ENCODE data around the gene METTL2A.
A peak's percentile ranks its signal among the peaks of the same experiment; 100 is the strongest.
"Not testable (repeated sequence)": the region's sequence is repeated elsewhere in the genome, so short reads cannot be mapped to it uniquely, and the experiment has no call there.

METTL2A gene

GRCh38 chr17:62470666-62471379 lies 47.1 kb downstream of the METTL2A start:
- H3K36me3 ChIP-seq (ENCODE audit: control insufficient read depth in 4 of 4, insufficient read depth in 4 of 4, low read length in 3 of 4); H3K9me3 ChIP-seq (ENCODE audit: control extremely low read depth in 1 of 5, control insufficient read depth in 4 of 5, insufficient read depth in 2 of 5, low read depth in 1 of 5, low read length in 4 of 5); POLR2A ChIA-PET; H3K27me3 ChIP-seq (replicated peaks in 2 of 5; ENCODE audit: control insufficient read depth in 4 of 5, insufficient read depth in 5 of 5, low read length in 4 of 5); H3K4me3 ChIP-seq (ENCODE audit: control insufficient read depth in 1 of 7, extremely low read depth in 1 of 7, insufficient read depth in 4 of 7, low read depth in 2 of 7, low read length in 6 of 7); CTCF ChIA-PET; H3K27ac ChIP-seq (ENCODE audit: insufficient read depth in 1 of 2, low read depth in 1 of 2, low read length in 2 of 2, poor library complexity in 1 of 2, severe bottlenecking in 2 of 2); H3K4me1 ChIP-seq (ENCODE audit: control extremely low read depth in 1 of 4, control insufficient read depth in 4 of 4, insufficient read depth in 4 of 4, low read length in 3 of 4): not testable (repeated sequence)
- DNase-seq, result peak; percentile 56 to 93 (median 91)
- 60% methylated on average over 3 of the region's 8 CpGs for WGBS (ENCODE audit: insufficient coverage)

- H3K4me3 ChIP-seq (ENCODE audit: control insufficient read depth in 1 of 7, extremely low read depth in 1 of 7, insufficient read depth in 4 of 7, low read depth in 2 of 7, low read length in 6 of 7); CTCF ChIA-PET; H3K27me3 ChIP-seq (replicated peaks in 2 of 5; ENCODE audit: control insufficient read depth in 4 of 5, insufficient read depth in 5 of 5, low read length in 4 of 5); H3K4me1 ChIP-seq (ENCODE audit: control extremely low read depth in 1 of 4, control insufficient read depth in 4 of 4, insufficient read depth in 4 of 4, low read length in 3 of 4); DNase-seq; H3K27ac ChIP-seq (ENCODE audit: insufficient read depth in 1 of 2, low read depth in 1 of 2, low read length in 2 of 2, poor library complexity in 1 of 2, severe bottlenecking in 2 of 2); H3K9me3 ChIP-seq (ENCODE audit: control extremely low read depth in 1 of 5, control insufficient read depth in 4 of 5, insufficient read depth in 2 of 5, low read depth in 1 of 5, low read length in 4 of 5); H3K36me3 ChIP-seq (ENCODE audit: control insufficient read depth in 4 of 4, insufficient read depth in 4 of 4, low read length in 3 of 4); POLR2A ChIA-PET: not testable (repeated sequence)
- WGBS (ENCODE audit: insufficient coverage), result 97% methylated on average over 6 of the region's 9 CpGs
These were observed 47.7 kb downstream of the METTL2A start for GRCh38 chr17:62471380-62471880.

- CTCF ChIA-PET; H3K27ac ChIP-seq (ENCODE audit: insufficient read depth in 1 of 2, low read depth in 1 of 2, low read length in 2 of 2, poor library complexity in 1 of 2, severe bottlenecking in 2 of 2); H3K27me3 ChIP-seq (replicated peaks in 2 of 5; ENCODE audit: control insufficient read depth in 4 of 5, insufficient read depth in 5 of 5, low read length in 4 of 5); H3K4me3 ChIP-seq (ENCODE audit: control insufficient read depth in 1 of 7, extremely low read depth in 1 of 7, insufficient read depth in 4 of 7, low read depth in 2 of 7, low read length in 6 of 7); H3K36me3 ChIP-seq (ENCODE audit: control insufficient read depth in 4 of 4, insufficient read depth in 4 of 4, low read length in 3 of 4); H3K9me3 ChIP-seq (ENCODE audit: control extremely low read depth in 1 of 5, control insufficient read depth in 4 of 5, insufficient read depth in 2 of 5, low read depth in 1 of 5, low read length in 4 of 5); POLR2A ChIA-PET: not testable (repeated sequence)
- peak in 1 of 3 donors; percentile 21 for DNase-seq
- peaks cover 0 to 15% (median 12%) of the 10 kb centered on the region in 4 experiments for H3K4me1 ChIP-seq (ENCODE audit: control extremely low read depth in 1 of 4, control insufficient read depth in 4 of 4, insufficient read depth in 4 of 4, low read length in 3 of 4)
- 90% methylated on average over 2 of the region's 8 CpGs for WGBS (ENCODE audit: insufficient coverage)
These were observed 49.6 kb downstream of the METTL2A start for GRCh38 chr17:62473030-62473982.

- H3K36me3 ChIP-seq (ENCODE audit: control insufficient read depth in 4 of 4, insufficient read depth in 4 of 4, low read length in 3 of 4); H3K27ac ChIP-seq (ENCODE audit: insufficient read depth in 1 of 2, low read depth in 1 of 2, low read length in 2 of 2, poor library complexity in 1 of 2, severe bottlenecking in 2 of 2); H3K9me3 ChIP-seq (ENCODE audit: control extremely low read depth in 1 of 5, control insufficient read depth in 4 of 5, insufficient read depth in 2 of 5, low read depth in 1 of 5, low read length in 4 of 5); DNase-seq; POLR2A ChIA-PET; CTCF ChIA-PET; H3K27me3 ChIP-seq (replicated peaks in 2 of 5; ENCODE audit: control insufficient read depth in 4 of 5, insufficient read depth in 5 of 5, low read length in 4 of 5): not testable (repeated sequence)
- WGBS (ENCODE audit: insufficient coverage), result 98% methylated on average over 6 of the region's 8 CpGs
- peak overlapping the region in 4 of 7 experiments; percentile 68 to 81 (median 76) for H3K4me3 ChIP-seq (ENCODE audit: control insufficient read depth in 1 of 7, extremely low read depth in 1 of 7, insufficient read depth in 4 of 7, low read depth in 2 of 7, low read length in 6 of 7)
- H3K4me1 ChIP-seq (ENCODE audit: control extremely low read depth in 1 of 4, control insufficient read depth in 4 of 4, insufficient read depth in 4 of 4, low read length in 3 of 4), result peaks cover 0 to 17% (median 9%) of the 10 kb centered on the region in 4 experiments
These were observed 53.4 kb downstream of the METTL2A start for GRCh38 chr17:62477111-62477510.

GRCh38 chr17:62477718-62478408 lies 54.2 kb downstream of the METTL2A start:
- peak in 2 of 3 donors; percentile 33 to 36 for DNase-seq
- WGBS (ENCODE audit: insufficient coverage), result under 1% methylated on average over 39 of the region's 61 CpGs
- H3K27ac ChIP-seq (ENCODE audit: insufficient read depth in 1 of 2, low read depth in 1 of 2, low read length in 2 of 2, poor library complexity in 1 of 2, severe bottlenecking in 2 of 2), result peak overlapping the region; percentile 64 to 71

GRCh38 chr17:62478424-62478879 lies 54.8 kb downstream of the METTL2A start, which contains the start of gene TLK2:
Gene TLK2, plus strand, starts transcription at chr17:62478825. Its CDS starts 2,301 bp downstream, at chr17:62481126.
- H3K27me3 ChIP-seq (replicated peaks in 2 of 5; ENCODE audit: control insufficient read depth in 4 of 5, insufficient read depth in 5 of 5, low read length in 4 of 5), result no peaks in the 10 kb centered on the region
- ChIA-PET POLR2A (no interaction called here), CTCF (no interaction called here)
- H3K4me1 ChIP-seq (ENCODE audit: control extremely low read depth in 1 of 4, control insufficient read depth in 4 of 4, insufficient read depth in 4 of 4, low read length in 3 of 4), result peaks cover 0 to 17% (median 9%) of the 10 kb centered on the region in 4 experiments
- H3K4me3 ChIP-seq (ENCODE audit: control insufficient read depth in 1 of 7, extremely low read depth in 1 of 7, insufficient read depth in 4 of 7, low read depth in 2 of 7, low read length in 6 of 7), result peak within 1 kb of the TSS; percentile 48 to 83 (median 74)
- peak within 1 kb of the TSS; percentile 85 to 89 for H3K27ac ChIP-seq (ENCODE audit: insufficient read depth in 1 of 2, low read depth in 1 of 2, low read length in 2 of 2, poor library complexity in 1 of 2, severe bottlenecking in 2 of 2)
- no peaks in the 10 kb centered on the region for H3K9me3 ChIP-seq (ENCODE audit: control extremely low read depth in 1 of 5, control insufficient read depth in 4 of 5, insufficient read depth in 2 of 5, low read depth in 1 of 5, low read length in 4 of 5)
- peaks cover 0 to 5% (median 0%) of the 10 kb centered on the region in 4 experiments for H3K36me3 ChIP-seq (ENCODE audit: control insufficient read depth in 4 of 4, insufficient read depth in 4 of 4, low read length in 3 of 4)
- 0% methylated on average over 20 of the region's 59 CpGs for WGBS (ENCODE audit: insufficient coverage)
- DNase-seq, result peak; percentile 82 to 90 (median 89)

More at GRCh38 chr17:62477718-62478408, 54.2 kb downstream of the METTL2A start:
- CTCF ChIA-PET; H3K36me3 ChIP-seq (ENCODE audit: control insufficient read depth in 4 of 4, insufficient read depth in 4 of 4, low read length in 3 of 4); H3K27me3 ChIP-seq (replicated peaks in 2 of 5; ENCODE audit: control insufficient read depth in 4 of 5, insufficient read depth in 5 of 5, low read length in 4 of 5); H3K9me3 ChIP-seq (ENCODE audit: control extremely low read depth in 1 of 5, control insufficient read depth in 4 of 5, insufficient read depth in 2 of 5, low read depth in 1 of 5, low read length in 4 of 5); POLR2A ChIA-PET: not testable (repeated sequence)
- H3K4me1 ChIP-seq (ENCODE audit: control extremely low read depth in 1 of 4, control insufficient read depth in 4 of 4, insufficient read depth in 4 of 4, low read length in 3 of 4), result peaks cover 0 to 17% (median 9%) of the 10 kb centered on the region in 4 experiments
- peak overlapping the region; percentile 42 to 81 (median 72) for H3K4me3 ChIP-seq (ENCODE audit: control insufficient read depth in 1 of 7, extremely low read depth in 1 of 7, insufficient read depth in 4 of 7, low read depth in 2 of 7, low read length in 6 of 7)

All from common myeloid progenitor, CD34-positive (primary cell).